SK-MEL-5 (cell line): ENCODE results near the gene TNFAIP8L1. TPM values are rescaled to one million over a fixed set of nuclear protein-coding genes. Genes with fewer than 3 reads are reported as not detected.

ENCODE experiments used
- total RNA-seq: library from RNA; depleted of rRNA; stranded (reverse); fragments of >200 nt; shearing (Covaris generic); gene quantifications from 2 replicates; pipeline ENCODE4 v1.2.3, GENCODE V29; 2014; rRNA removed

TNFAIP8L1 gene
- total RNA-seq, 1 experiment from 2014 or later: 2.8 TPM

Other genes starting within 250 kb of the TNFAIP8L1 start
- 33.0 and 37.6 TPM in 2 replicates for gene SH3GL1, start 239.0 kb upstream of the TNFAIP8L1 start, total RNA-seq
- gene CHAF1A, start 236.9 kb upstream of the TNFAIP8L1 start, total RNA-seq: 14.5 and 19.4 TPM in 2 replicates
- 57.7 and 62.3 TPM in 2 replicates for gene UBXN6, start 181.7 kb upstream of the TNFAIP8L1 start, total RNA-seq
- 24.5 and 25.2 TPM in 2 replicates for gene HDGFL2, start 167.2 kb upstream of the TNFAIP8L1 start, total RNA-seq
- 0.05 TPM in 2 replicates for gene PLIN4, start 121.0 kb upstream of the TNFAIP8L1 start, total RNA-seq
- gene PLIN5, start 104.3 kb upstream of the TNFAIP8L1 start, total RNA-seq: 1.2 TPM in 1 of 2 replicates, not detected in the other
- gene LRG1, start 99.5 kb upstream of the TNFAIP8L1 start, total RNA-seq: 0.05 and 0.21 TPM in 2 replicates
- 6.3 and 6.9 TPM in 2 replicates for gene SEMA6B, start 79.8 kb upstream of the TNFAIP8L1 start, total RNA-seq
- 321 and 322 TPM in 2 replicates for gene MYDGF, start 30.8 kb downstream of the TNFAIP8L1 start, total RNA-seq
- 34.4 and 47.9 TPM in 2 replicates for gene DPP9, start 84.3 kb downstream of the TNFAIP8L1 start, total RNA-seq
- 10.7 and 11.6 TPM in 2 replicates for gene FEM1A, start 152.2 kb downstream of the TNFAIP8L1 start, total RNA-seq
- 2.6 and 3.1 TPM in 2 replicates for gene TICAM1, start 192.2 kb downstream of the TNFAIP8L1 start, total RNA-seq
- 36.2 and 42.2 TPM in 2 replicates for gene PLIN3, start 228.2 kb downstream of the TNFAIP8L1 start, total RNA-seq